GM12873 (cell line): ENCODE measurements around the gene H19.

Source experiments
- CTCF ChIP-seq: IDR thresholded peaks from 2 replicates; pipeline ENCODE4 v1.5.1; 2012; ENCODE audit warnings: low read depth, mild to moderate bottlenecking, moderate library complexity, low read length, control low read depth; ENCODE audit not compliant: insufficient read depth; ENCODE audit errors: missing control alignments

H19 gene

GRCh38 chr11:1997755-1998154, at the start of gene H19:
TSS of gene H19 (minus strand) at chr11:1997842.
- no peak for TF ChIP-seq CTCF

- TF ChIP-seq CTCF: no peak
Measured at GRCh38 chr11:2041963-2042362, 44.3 kb upstream of the H19 start.

- TF ChIP-seq CTCF: no peak
Measured at GRCh38 chr11:2041153-2041552, 43.5 kb upstream of the H19 start.

DNA sequence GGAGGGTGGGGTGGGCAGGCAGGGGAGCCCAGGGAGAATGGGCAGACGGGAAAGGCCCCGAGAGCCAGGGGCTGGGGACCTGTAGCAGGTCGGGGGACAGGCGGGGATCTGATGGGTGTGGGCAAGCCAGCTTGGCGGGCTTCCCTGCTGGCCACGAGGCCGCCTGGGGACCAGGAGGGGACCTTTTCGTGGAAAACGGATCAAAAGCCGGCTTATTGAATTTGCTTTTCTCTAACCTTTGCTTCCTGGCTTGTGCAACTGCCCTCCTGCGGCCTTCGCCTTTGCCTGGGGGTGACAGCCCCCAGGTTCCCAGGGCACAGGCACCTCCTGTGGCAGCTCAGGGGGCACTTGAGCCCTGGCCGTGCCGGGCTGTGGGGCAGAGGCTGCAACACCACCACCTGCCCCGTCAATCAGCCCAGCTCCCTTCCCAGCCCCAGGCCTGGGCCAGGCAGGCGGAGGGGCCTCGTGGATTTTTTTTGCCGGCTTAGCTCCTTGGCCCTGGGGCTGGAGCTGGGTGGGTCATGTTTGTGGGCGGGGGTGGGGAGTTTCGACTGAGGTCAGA, 41.6 kb upstream of the H19 start:
- no peak for TF ChIP-seq CTCF

- no peak for TF ChIP-seq CTCF
Measured at GRCh38 chr11:2036863-2037486, 39.3 kb upstream of the H19 start.

GRCh38 chr11:2035382-2035781, 37.7 kb upstream of the H19 start:
- no peak for TF ChIP-seq CTCF

- TF ChIP-seq CTCF: no peak
Measured at GRCh38 chr11:2031058-2031457, 33.4 kb upstream of the H19 start.
